ENCODE results near the gene GDPD3. TPM values are rescaled to one million over a fixed set of nuclear protein-coding genes. Genes with fewer than 3 reads are reported as not detected.

Gene GDPD3
- total and polyA plus RNA-seq, 2 of the 13 experiments (the other 11 are each of a cell fraction or from before 2014, with no cell fraction given) = 18.7 to 20.6 TPM

DNA sequence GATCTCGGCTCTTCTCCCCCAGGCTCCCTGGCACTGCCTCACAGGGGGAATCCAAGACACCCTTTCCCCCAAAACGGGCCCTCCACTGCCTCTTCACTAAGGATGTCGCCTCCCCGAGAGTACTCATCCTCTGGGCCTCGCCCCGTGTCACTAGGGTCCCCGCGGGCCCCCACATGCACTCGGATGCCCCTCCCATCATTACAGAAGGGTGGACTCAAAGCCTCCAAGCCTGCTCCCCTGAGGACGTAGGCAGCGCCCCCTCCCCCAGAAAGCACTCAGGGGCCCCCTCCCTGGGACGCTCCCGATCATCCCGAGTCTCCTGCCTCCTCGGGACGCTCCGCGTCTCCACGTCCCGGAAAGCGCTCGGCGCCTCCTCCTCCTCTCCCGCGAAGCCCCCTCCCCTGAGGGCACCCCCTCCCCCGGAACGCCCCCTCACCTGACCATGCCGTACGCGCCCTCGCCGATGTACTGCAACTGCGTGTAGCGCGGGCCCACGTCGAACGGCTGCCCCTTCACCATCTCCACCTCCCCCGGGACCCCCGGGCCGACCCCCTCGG lies 9.3 kb upstream of the GDPD3 start:
- Histone ChIP-seq H4K20me1 (ENCODE audit: insufficient read depth, low read length) (no peaks in the 10 kb centered on the region), H3K4me1 (ENCODE audit: insufficient read depth, low read length) (peaks cover 57% of the 10 kb centered on the region), H3K79me2 (ENCODE audit: insufficient read depth, low read length) (no peaks in the 10 kb centered on the region), H3K9ac (ENCODE audit: insufficient read depth, low read depth, low read length) (peak overlapping the region; percentile 73), H2AFZ (ENCODE audit: low read length) (no peak overlapping the region), H3K4me2 (ENCODE audit: low read depth, low read length) (peak overlapping the region; percentile 94), H3K36me3 (replicated peaks in 1 of 2; ENCODE audit: control insufficient read depth in 1 of 2, insufficient read depth in 2 of 2, low read length in 2 of 2) (peaks cover 1 to 7% of the 10 kb centered on the region in 2 experiments; a peak in 4 of 5 replicates), H3K4me3 (replicated peaks in 1 of 3; ENCODE audit: insufficient read depth in 1 of 3, low read depth in 2 of 3, low read length in 3 of 3) (peak overlapping the region; percentile 81 to 93 (median 93)), H3K9me3 (ENCODE audit: low read length) (no peaks in the 10 kb centered on the region), H3K27me3 (ENCODE audit: control insufficient read depth in 1 of 2, insufficient read depth in 2 of 2, low read length in 2 of 2) (no peaks in the 10 kb centered on the region), H3K27ac (ENCODE audit: extremely low read length, insufficient read depth, low read length) (peak overlapping the region; percentile 60)
- peak; percentile 18 for ATAC-seq
- intact Hi-C loops (cut with micrococcal nuclease; ENCODE audit: unreplicated experiment) = no loop called here
- no peak for DNase-seq (ENCODE audit: low spot score)
- WGBS (ENCODE audit: low lambda C conversion rate) = 6% methylated on average over 40 of the region's 42 CpGs
- FAIRE-seq = no peak
- in situ Hi-C loops (cut with HindIII; ENCODE audit: extremely low pct_ligation_motif_present, low pct_unique_long_range_greater_than_20kb) = no loop called here
- ChIA-PET POLR2A (interaction anchor here (1.6 to 4.1 kb wide), 5 partner anchors 10 to 57 kb away, joined by 4 to 28 read pairs (median 9); partner anchors contain the start of genes ALDOA, GDPD3 and TBX6), CTCF (ENCODE audit: low intra/inter-chr PET ratio, low total read pairs) (no interaction called here)
- no TSS peak for BruUV-seq (replicated peaks)
- TF ChIP-seq ZBTB7B (CRISPR knock-in tag; IDR thresholded peaks at IDR 0.05) (0 out of 2 replicates have a peak, but pooled peaks have one; percentile 7), SAP130 (CRISPR knock-in tag; IDR thresholded peaks at IDR 0.05; ENCODE audit: low read depth) (peak; percentile 2; the same call in 1 of the 2 replicates), TARDBP (CRISPR knock-in tag; IDR thresholded peaks at IDR 0.05) (0 out of 2 replicates have a peak, but pooled peaks have one; percentile 30), PLRG1 (conservative IDR thresholded peaks at IDR 0.05) (no peak), ZNF782 (CRISPR knock-in tag; IDR thresholded peaks at IDR 0.05; ENCODE audit: borderline replicate concordance) (no peak), RXRB (CRISPR knock-in tag; IDR thresholded peaks at IDR 0.05; ENCODE audit: borderline replicate concordance) (0 out of 2 replicates have a peak, but pooled peaks have one; percentile 9), KLF16 (CRISPR knock-in tag; IDR thresholded peaks at IDR 0.05) (0 out of 4 replicates have a peak, but pooled peaks of 1 of the 2 experiments have one; percentile 46), ZNF558 (CRISPR knock-in tag; IDR thresholded peaks at IDR 0.05; ENCODE audit: borderline replicate concordance) (0 out of 2 replicates have a peak, but pooled peaks have one; percentile 42), HOXD1 (CRISPR knock-in tag; IDR thresholded peaks at IDR 0.05) (0 out of 2 replicates have a peak, but pooled peaks have one; percentile 32), KAT7 (CRISPR knock-in tag; IDR thresholded peaks at IDR 0.05; ENCODE audit: borderline replicate concordance) (peak; percentile 57), AGO1 (IDR thresholded peaks at IDR 0.05; ENCODE audit: low read depth, low read length, poor library complexity, severe bottlenecking) (peak; percentile 7)
- TF ChIP-seq, protein P1, sequence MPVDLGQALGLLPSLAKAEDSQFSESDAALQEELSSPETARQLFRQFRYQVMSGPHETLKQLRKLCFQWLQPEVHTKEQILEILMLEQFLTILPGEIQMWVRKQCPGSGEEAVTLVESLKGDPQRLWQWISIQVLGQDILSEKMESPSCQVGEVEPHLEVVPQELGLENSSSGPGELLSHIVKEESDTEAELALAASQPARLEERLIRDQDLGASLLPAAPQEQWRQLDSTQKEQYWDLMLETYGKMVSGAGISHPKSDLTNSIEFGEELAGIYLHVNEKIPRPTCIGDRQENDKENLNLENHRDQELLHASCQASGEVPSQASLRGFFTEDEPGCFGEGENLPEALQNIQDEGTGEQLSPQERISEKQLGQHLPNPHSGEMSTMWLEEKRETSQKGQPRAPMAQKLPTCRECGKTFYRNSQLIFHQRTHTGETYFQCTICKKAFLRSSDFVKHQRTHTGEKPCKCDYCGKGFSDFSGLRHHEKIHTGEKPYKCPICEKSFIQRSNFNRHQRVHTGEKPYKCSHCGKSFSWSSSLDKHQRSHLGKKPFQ (CRISPR knock-in tag; IDR thresholded peaks at IDR 0.05; ENCODE audit: insufficient replicate concordance) = peak; percentile 53
- TF ChIP-seq, protein P2, sequence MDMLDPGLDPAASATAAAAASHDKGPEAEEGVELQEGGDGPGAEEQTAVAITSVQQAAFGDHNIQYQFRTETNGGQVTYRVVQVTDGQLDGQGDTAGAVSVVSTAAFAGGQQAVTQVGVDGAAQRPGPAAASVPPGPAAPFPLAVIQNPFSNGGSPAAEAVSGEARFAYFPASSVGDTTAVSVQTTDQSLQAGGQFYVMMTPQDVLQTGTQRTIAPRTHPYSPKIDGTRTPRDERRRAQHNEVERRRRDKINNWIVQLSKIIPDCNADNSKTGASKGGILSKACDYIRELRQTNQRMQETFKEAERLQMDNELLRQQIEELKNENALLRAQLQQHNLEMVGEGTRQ (IDR thresholded peaks at IDR 0.05; ENCODE audit: low read depth, low read length) = no peak
- TF ChIP-seq, protein P2 (CRISPR knock-in tag; IDR thresholded peaks at IDR 0.05; ENCODE audit: borderline replicate concordance) = 0 out of 2 replicates have a peak, but pooled peaks have one; percentile 44
- TF ChIP-seq, protein P3, sequence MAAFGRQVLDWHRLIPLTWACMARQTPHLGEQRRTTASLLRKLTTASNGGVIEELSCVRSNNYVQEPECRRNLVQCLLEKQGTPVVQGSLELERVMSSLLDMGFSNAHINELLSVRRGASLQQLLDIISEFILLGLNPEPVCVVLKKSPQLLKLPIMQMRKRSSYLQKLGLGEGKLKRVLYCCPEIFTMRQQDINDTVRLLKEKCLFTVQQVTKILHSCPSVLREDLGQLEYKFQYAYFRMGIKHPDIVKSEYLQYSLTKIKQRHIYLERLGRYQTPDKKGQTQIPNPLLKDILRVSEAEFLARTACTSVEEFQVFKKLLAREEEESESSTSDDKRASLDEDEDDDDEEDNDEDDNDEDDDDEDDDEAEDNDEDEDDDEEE (CRISPR knock-in tag; IDR thresholded peaks at IDR 0.05) = 0 out of 2 replicates have a peak, but pooled peaks have one; percentile 6
- TF ChIP-seq, protein P4, sequence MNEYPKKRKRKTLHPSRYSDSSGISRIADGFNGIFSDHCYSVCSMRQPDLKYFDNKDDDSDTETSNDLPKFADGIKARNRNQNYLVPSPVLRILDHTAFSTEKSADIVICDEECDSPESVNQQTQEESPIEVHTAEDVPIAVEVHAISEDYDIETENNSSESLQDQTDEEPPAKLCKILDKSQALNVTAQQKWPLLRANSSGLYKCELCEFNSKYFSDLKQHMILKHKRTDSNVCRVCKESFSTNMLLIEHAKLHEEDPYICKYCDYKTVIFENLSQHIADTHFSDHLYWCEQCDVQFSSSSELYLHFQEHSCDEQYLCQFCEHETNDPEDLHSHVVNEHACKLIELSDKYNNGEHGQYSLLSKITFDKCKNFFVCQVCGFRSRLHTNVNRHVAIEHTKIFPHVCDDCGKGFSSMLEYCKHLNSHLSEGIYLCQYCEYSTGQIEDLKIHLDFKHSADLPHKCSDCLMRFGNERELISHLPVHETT (CRISPR knock-in tag; conservative IDR thresholded peaks at IDR 0.05) = 0 out of 2 replicates have a peak, but pooled peaks have one; percentile 32

Measured in HepG2 (cell line).